DOHH2 (cell line): ENCODE measurements around the gene NKAIN2.
"Not testable (repeated sequence)": the region's sequence is repeated elsewhere in the genome, so short reads cannot be mapped to it uniquely, and the experiment has no call there.

Experiments
- H3F3A ChIP-seq: fragments of 200-600 bp; sonication (generic), shearing (Covaris generic); 2 replicates; pipeline ENCODE4 v1.6.0; 2016; ENCODE audit warnings: antibody characterized with exemption, mild to moderate bottlenecking; ENCODE audit not compliant: control insufficient read depth, insufficient read depth
- H3K27ac ChIP-seq: fragments of 200-600 bp; sonication (generic); 2 replicates; pipeline ENCODE4 v1.5.1; 2014; ENCODE audit warnings: low read depth, mild to moderate bottlenecking, low read length, moderate library complexity
- H3K27me3 ChIP-seq: fragments of 200-600 bp; sonication (generic); 2 replicates; pipeline ENCODE4 v1.6.1; 2014; ENCODE audit warnings: mild to moderate bottlenecking, low read length, mixed read lengths; ENCODE audit not compliant: control insufficient read depth
- H3K36me3 ChIP-seq: fragments of 200-600 bp; sonication (generic); 2 replicates; pipeline ENCODE4 v1.6.1; 2014; ENCODE audit warnings: mild to moderate bottlenecking, low read length, moderate library complexity, mixed read lengths; ENCODE audit not compliant: control insufficient read depth
- H3K4me1 ChIP-seq: fragments of 200-600 bp; sonication (generic); 2 replicates; pipeline ENCODE4 v1.6.1; 2014; ENCODE audit warnings: mild to moderate bottlenecking, low read length, mixed read lengths; ENCODE audit not compliant: control insufficient read depth
- H3K4me2 ChIP-seq: fragments of 200-600 bp; sonication (generic); 2 replicates; pipeline ENCODE4 v1.6.0; 2014; ENCODE audit warnings: mild to moderate bottlenecking, low read length, moderate library complexity
- H3K4me3 ChIP-seq: fragments of 200-600 bp; sonication (generic); 2 replicates; pipeline ENCODE4 v1.5.1; 2014; ENCODE audit warnings: mild to moderate bottlenecking, low read length, mixed read lengths
- H3K79me2 ChIP-seq: fragments of 200-600 bp; sonication (generic); 2 replicates; pipeline ENCODE4 v1.6.1; 2014; ENCODE audit warnings: mild to moderate bottlenecking, low read length, mixed read lengths; ENCODE audit not compliant: control insufficient read depth
- H3K9me2 ChIP-seq: fragments of 200-600 bp; sonication (generic); replicated peaks from 2 replicates; pipeline ENCODE4 v1.6.1; 2014; ENCODE audit warnings: mild to moderate bottlenecking, low read length, mixed read lengths; ENCODE audit not compliant: control insufficient read depth
- H3K9me3 ChIP-seq: fragments of 200-600 bp; sonication (generic); 2 replicates; pipeline ENCODE4 v1.6.1; 2014; ENCODE audit warnings: antibody characterized with exemption, low read length, mixed read lengths; ENCODE audit not compliant: control insufficient read depth, insufficient read depth
- H4K20me1 ChIP-seq: fragments of 200-600 bp; sonication (generic); 2 replicates; pipeline ENCODE4 v1.6.0; 2014; ENCODE audit warnings: low read depth, mild to moderate bottlenecking, antibody characterized with exemption, low read length, moderate library complexity; ENCODE audit not compliant: control insufficient read depth, insufficient read depth
- CTCF ChIP-seq: fragments of 200-600 bp; sonication (generic); IDR thresholded peaks from one replicate; pipeline ENCODE4 v1.5.1; 2014; ENCODE audit warnings: antibody characterized with exemption, mild to moderate bottlenecking, low read depth, low read length; ENCODE audit not compliant: poor library complexity, severe bottlenecking
- EZH2phosphoT487 ChIP-seq: fragments of 200-600 bp; sonication (generic); IDR thresholded peaks from 2 replicates; pipeline ENCODE4 v1.6.1; 2017; ENCODE audit warnings: borderline replicate concordance, mild to moderate bottlenecking, antibody characterized with exemption, low read length, moderate library complexity, mixed read lengths

NKAIN2 gene

GRCh38 chr6:124011180-124011579, 207.5 kb downstream of the NKAIN2 start:
- Histone ChIP-seq H3K79me2 (no peaks in the 10 kb centered on the region), H3F3A (no peaks in the 10 kb centered on the region), H3K9me2 (no peaks in the 10 kb centered on the region), H3K36me3 (no peaks in the 10 kb centered on the region), H3K9me3 (no peaks in the 10 kb centered on the region), H3K4me3 (no peak overlapping the region), H4K20me1 (no peaks in the 10 kb centered on the region), H3K27me3 (no peaks in the 10 kb centered on the region), H3K4me1 (no peaks in the 10 kb centered on the region), H3K27ac (no peak overlapping the region), H3K4me2 (no peak overlapping the region)
- TF ChIP-seq EZH2phosphoT487 (no peak), CTCF (no peak)

DNA sequence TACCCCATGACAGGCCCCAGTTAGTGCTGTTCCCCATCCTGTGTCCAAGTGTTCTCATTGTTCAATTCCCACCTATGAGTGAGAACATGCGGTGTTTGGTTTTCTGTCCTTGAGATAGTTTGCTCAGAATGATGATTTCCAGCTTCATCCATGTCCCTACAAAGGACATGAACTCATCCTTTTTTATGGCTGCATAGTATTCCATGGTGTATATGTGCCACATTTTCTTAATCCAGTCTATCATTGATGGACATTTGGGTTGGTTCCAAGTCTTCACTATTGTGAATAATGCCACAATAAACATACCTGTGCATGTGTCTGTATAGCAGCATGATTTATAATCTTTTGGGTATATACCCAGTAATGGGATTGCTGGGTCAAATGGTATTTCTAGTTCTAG, 218.4 kb downstream of the NKAIN2 start:
- H3K79me2 ChIP-seq, H4K20me1 ChIP-seq, H3K9me2 ChIP-seq, H3K4me1 ChIP-seq, H3K27ac ChIP-seq, H3K4me3 ChIP-seq, H3K27me3 ChIP-seq, H3K4me2 ChIP-seq, H3K36me3 ChIP-seq, H3K9me3 ChIP-seq, H3F3A ChIP-seq: not testable (repeated sequence)

DNA sequence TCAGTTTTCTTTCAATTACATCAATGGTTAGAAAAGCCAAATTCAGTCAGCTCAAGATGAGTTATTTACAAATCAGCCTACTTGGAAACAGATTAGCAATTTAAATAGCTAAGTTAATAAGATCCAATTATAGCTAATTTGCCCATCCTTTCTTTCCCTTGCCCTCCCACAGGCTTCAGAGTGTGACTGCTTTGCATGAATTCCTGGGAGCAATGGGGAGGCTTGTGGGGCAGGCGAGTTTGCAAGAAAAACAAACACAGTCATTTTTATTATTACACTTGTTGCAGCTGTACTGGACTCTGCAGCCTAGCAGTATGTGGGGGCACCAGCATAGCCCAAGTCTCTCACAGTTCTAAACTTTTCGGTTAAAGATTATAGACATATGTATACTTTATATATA, 219.0 kb downstream of the NKAIN2 start:
- no peaks in the 10 kb centered on the region for H3K4me1 ChIP-seq
- H3K9me3 ChIP-seq: no peaks in the 10 kb centered on the region
- no peaks in the 10 kb centered on the region for H3K36me3 ChIP-seq
- H3K79me2 ChIP-seq: no peaks in the 10 kb centered on the region
- no peak overlapping the region for H3K27ac ChIP-seq
- no peaks in the 10 kb centered on the region for H4K20me1 ChIP-seq
- no peaks in the 10 kb centered on the region for H3F3A ChIP-seq
- H3K4me3 ChIP-seq: no peak overlapping the region
- no peak for TF ChIP-seq CTCF
- TF ChIP-seq EZH2phosphoT487: no peak
- H3K9me2 ChIP-seq: no peaks in the 10 kb centered on the region
- no peak overlapping the region for H3K4me2 ChIP-seq
- no peaks in the 10 kb centered on the region for H3K27me3 ChIP-seq

GRCh38 chr6:124026694-124027093, 223.0 kb downstream of the NKAIN2 start:
- Histone ChIP-seq H3F3A (no peaks in the 10 kb centered on the region), H3K27ac (no peak overlapping the region), H3K79me2 (no peaks in the 10 kb centered on the region), H4K20me1 (no peaks in the 10 kb centered on the region), H3K27me3 (no peaks in the 10 kb centered on the region), H3K4me3 (no peak overlapping the region), H3K9me3 (no peaks in the 10 kb centered on the region), H3K9me2 (no peaks in the 10 kb centered on the region), H3K4me1 (no peaks in the 10 kb centered on the region), H3K36me3 (no peaks in the 10 kb centered on the region), H3K4me2 (no peak overlapping the region)
- TF ChIP-seq EZH2phosphoT487: no peak
- TF ChIP-seq CTCF: no peak
